GM19099 (cell line): ENCODE results near the gene PCMTD2.
A peak's percentile ranks its signal among the peaks of the same experiment; 100 is the strongest.

Source experiments
- POLR2A ChIP-seq: IDR thresholded peaks from 3 replicates; pipeline ENCODE4 v1.6.1; 2011; ENCODE audit warnings: low read depth; ENCODE audit not compliant: insufficient read length; ENCODE audit errors: extremely low read depth

The PCMTD2 gene

GRCh38 chr20:64229507-64230061 is 26.0 kb upstream of the PCMTD2 start:
- no peak for TF ChIP-seq POLR2A

GRCh38 chr20:64230461-64231145 is 24.9 kb upstream of the PCMTD2 start:
- no peak for TF ChIP-seq POLR2A

GRCh38 chr20:64231621-64232550 is 23.7 kb upstream of the PCMTD2 start:
- no peak for TF ChIP-seq POLR2A

GRCh38 chr20:64232794-64233193 is 22.8 kb upstream of the PCMTD2 start:
- TF ChIP-seq POLR2A: no peak

GRCh38 chr20:64233725-64234124 is 21.8 kb upstream of the PCMTD2 start:
- no peak for TF ChIP-seq POLR2A

DNA sequence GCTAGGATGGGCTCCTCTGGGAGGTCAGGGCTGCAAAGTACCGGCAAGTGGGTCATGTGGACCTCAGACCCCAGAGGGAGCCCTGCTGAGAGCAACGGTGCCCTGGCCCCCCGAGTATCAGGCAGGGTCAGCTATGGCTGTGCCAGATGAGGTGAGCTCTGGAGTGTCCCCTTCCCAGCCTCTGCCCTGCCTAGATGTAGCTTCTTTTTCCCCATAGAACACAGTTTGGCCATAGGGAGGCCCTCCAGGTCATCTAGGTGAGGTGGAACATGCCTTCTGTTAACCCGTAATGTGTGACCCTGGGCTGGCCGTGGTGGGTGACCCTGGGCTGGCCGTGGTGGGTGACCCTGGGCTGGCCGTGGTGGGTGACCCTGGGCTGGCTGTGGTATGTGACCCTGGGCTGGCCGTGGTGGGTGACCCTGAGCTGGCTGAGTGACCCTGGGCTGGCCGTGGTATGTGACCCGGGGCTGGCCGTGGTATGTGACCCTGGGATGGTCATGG is 21.2 kb upstream of the PCMTD2 start:
- TF ChIP-seq POLR2A: no peak

- no peak for TF ChIP-seq POLR2A
These were observed 19.1 kb upstream of the PCMTD2 start for GRCh38 chr20:64236137-64237088.

- no peak for TF ChIP-seq POLR2A
These were observed 18.2 kb upstream of the PCMTD2 start for GRCh38 chr20:64237316-64237715.

DNA sequence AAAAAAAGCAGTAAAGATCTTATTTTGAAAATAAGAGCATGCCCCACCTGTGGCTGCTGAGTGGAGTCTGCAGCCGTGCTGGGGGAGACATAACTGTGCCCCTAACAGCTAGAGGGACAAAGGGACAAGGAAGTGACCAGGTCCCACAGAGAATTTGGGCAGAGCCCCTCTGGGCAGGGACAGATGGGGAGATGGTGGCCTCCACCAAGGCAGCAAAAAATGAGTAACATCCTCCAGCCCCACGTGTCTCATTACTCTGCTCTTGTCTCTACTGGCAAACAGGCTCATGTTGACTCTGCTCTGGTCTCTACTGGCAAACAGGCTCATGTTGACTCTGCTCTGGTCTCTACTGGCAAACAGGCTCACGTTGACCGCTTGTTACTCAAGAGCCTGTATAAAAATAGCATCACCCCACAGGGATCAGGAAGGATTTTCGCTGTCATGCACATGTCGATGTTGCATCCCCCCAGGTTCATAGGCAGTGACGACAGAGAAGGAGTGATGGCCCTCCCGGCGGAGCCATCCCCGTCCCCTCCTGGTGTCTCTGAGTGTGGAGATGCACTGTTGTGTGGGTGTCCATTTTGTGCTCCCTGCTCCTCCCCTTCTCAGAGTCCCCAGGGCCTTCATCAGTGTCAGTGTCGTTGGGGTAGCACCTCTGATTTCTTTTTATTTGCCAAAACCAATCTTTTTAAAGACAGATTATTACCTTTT is 17.3 kb upstream of the PCMTD2 start:
- no peak for TF ChIP-seq POLR2A

GRCh38 chr20:64238851-64239387 is 16.6 kb upstream of the PCMTD2 start:
- peak; percentile 17 for TF ChIP-seq POLR2A

GRCh38 chr20:64239449-64240242 is 15.9 kb upstream of the PCMTD2 start:
- no peak for TF ChIP-seq POLR2A

- TF ChIP-seq POLR2A: no peak
These were observed 15.1 kb upstream of the PCMTD2 start for GRCh38 chr20:64240243-64241015.
